Ishikawa (cell line): ENCODE data around the gene COL18A1.

Source experiments
- CEBPB ChIP-seq: IDR thresholded peaks from 2 replicates; pipeline ENCODE4 v1.6.1; 2012
- EGR1 ChIP-seq: IDR thresholded peaks from 2 replicates; pipeline ENCODE4 v1.6.1; 2012
- FOXM1 ChIP-seq: IDR thresholded peaks from 2 replicates; pipeline ENCODE4 v1.6.1; 2012; ENCODE audit warnings: low read depth, borderline replicate concordance
- RAD21 ChIP-seq: IDR thresholded peaks from 2 replicates; pipeline ENCODE4 v1.6.1; 2012; ENCODE audit warnings: low read depth
- YY1 ChIP-seq: IDR thresholded peaks from 2 replicates; pipeline ENCODE4 v1.6.1; 2012; ENCODE audit warnings: low read depth
- TF ChIP-seq, protein P1 (sequence below): IDR thresholded peaks from 2 replicates; pipeline ENCODE4 v1.6.1; 2012
- TF ChIP-seq, protein P2 (sequence below): IDR thresholded peaks from 2 replicates; pipeline ENCODE4 v1.6.1; 2012; ENCODE audit warnings: low read depth, mild to moderate bottlenecking
- TF ChIP-seq, protein P3 (sequence below): IDR thresholded peaks from 2 replicates; pipeline ENCODE4 v1.6.1; 2012

DNA sequence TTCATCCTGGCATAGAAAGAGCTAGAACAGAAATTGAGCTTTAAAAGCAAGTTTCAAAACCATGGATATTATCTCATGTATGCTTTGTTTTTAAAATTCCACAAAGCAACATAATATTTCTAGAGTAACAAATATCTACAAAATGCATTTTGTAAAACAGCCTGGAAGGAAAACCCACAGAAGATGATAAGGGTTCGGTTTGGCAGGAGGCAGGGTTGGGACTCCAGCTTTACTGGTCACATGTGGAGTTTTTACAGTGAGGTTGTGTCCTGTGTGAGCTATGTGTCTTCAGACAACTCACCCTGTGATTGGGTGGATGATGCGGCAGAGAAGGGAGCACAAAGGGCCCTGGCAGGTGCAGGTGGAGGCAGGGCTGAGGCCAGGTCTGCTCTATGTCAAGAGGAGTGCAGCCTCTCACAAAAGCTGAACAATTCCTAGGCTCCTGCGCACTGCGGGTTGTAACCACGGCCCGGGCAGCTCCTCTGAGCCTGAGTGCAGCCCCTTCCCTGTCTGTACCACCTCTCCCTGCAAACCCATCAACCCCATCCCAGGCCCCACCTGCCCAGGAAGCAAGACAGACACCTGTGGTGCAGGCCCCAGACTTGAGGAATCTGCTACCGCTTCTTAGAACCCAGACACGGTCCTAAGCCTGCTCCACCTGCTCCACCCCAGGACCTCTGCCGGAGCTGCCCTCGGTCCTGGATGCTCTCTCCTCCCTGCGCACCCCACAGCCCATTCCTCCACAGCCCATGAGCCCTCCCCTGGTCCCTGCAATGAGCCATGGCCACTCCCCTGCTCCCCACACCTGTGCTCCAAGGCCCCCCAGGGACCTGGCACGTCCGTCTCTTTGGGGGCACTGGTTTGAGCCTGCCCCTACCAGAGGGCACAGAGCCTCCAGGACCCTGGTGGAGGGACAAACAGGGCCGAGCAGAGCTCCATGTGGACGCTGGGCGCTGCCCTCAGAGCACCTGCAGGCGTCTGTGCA, 2.8 kb upstream of the COL18A1 start:
- TF ChIP-seq, protein P1, sequence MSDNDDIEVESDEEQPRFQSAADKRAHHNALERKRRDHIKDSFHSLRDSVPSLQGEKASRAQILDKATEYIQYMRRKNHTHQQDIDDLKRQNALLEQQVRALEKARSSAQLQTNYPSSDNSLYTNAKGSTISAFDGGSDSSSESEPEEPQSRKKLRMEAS: no peak
- TF ChIP-seq FOXM1 (no peak), RAD21 (no peak), CEBPB (no peak), EGR1 (no peak), YY1 (no peak)
- TF ChIP-seq, protein P2, sequence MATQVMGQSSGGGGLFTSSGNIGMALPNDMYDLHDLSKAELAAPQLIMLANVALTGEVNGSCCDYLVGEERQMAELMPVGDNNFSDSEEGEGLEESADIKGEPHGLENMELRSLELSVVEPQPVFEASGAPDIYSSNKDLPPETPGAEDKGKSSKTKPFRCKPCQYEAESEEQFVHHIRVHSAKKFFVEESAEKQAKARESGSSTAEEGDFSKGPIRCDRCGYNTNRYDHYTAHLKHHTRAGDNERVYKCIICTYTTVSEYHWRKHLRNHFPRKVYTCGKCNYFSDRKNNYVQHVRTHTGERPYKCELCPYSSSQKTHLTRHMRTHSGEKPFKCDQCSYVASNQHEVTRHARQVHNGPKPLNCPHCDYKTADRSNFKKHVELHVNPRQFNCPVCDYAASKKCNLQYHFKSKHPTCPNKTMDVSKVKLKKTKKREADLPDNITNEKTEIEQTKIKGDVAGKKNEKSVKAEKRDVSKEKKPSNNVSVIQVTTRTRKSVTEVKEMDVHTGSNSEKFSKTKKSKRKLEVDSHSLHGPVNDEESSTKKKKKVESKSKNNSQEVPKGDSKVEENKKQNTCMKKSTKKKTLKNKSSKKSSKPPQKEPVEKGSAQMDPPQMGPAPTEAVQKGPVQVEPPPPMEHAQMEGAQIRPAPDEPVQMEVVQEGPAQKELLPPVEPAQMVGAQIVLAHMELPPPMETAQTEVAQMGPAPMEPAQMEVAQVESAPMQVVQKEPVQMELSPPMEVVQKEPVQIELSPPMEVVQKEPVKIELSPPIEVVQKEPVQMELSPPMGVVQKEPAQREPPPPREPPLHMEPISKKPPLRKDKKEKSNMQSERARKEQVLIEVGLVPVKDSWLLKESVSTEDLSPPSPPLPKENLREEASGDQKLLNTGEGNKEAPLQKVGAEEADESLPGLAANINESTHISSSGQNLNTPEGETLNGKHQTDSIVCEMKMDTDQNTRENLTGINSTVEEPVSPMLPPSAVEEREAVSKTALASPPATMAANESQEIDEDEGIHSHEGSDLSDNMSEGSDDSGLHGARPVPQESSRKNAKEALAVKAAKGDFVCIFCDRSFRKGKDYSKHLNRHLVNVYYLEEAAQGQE: no peak; the same call in 1 of the 2 replicates
- TF ChIP-seq, protein P3, sequence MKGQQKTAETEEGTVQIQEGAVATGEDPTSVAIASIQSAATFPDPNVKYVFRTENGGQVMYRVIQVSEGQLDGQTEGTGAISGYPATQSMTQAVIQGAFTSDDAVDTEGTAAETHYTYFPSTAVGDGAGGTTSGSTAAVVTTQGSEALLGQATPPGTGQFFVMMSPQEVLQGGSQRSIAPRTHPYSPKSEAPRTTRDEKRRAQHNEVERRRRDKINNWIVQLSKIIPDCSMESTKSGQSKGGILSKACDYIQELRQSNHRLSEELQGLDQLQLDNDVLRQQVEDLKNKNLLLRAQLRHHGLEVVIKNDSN: no peak
